ENCODE measurements around the gene EYS. TPM values are rescaled to one million over a fixed set of nuclear protein-coding genes. Genes with fewer than 3 reads are reported as not detected.

The EYS gene
- total RNA-seq, 1 experiment from 2014 or later = not detected

DNA sequence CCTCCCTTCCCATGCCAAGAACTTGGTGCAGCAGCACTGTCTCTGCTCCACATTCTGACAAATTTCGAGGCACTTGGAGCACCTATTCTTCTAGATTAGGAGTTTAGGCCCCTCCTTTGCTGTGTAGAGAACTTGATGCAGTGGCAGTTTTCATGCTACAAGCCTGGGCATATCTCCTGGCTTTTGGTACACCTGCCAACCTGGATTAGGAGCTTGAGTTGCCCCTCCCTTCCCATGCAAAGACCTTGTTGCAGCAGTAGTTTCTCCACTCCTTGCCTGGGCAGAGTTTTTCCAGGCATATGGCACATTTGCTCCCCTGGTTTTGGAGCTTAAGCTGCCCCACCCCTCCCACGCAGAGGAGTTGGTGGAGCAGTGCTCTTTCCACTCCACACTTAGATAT, 956.1 kb downstream of the EYS start:
- Histone ChIP-seq H3K56ac (ENCODE audit: insufficient read length, low read depth, low read length) (no peak overlapping the region), H4K8ac (replicated peaks; ENCODE audit: insufficient read length, low read depth, low read length) (no peak overlapping the region), H2AK5ac (ENCODE audit: insufficient read length, low read length) (no peak overlapping the region), H3K18ac (ENCODE audit: insufficient read length, low read depth, low read length) (no peak overlapping the region), H2AFZ (ENCODE audit: low read length) (no peak overlapping the region), H3K79me1 (ENCODE audit: insufficient read depth, low read depth, low read length, poor library complexity, severe bottlenecking) (no peaks in the 10 kb centered on the region), H3K23me2 (ENCODE audit: insufficient read length, low read depth, low read length, poor library complexity, severe bottlenecking) (no peaks in the 10 kb centered on the region), H3K23ac (ENCODE audit: insufficient read length, low read depth, low read length) (no peak overlapping the region), H3K27me3 (ENCODE audit: insufficient read depth, low read length) (no peaks in the 10 kb centered on the region), H3K14ac (ENCODE audit: insufficient read depth, low read length) (no peak overlapping the region), H3K79me2 (ENCODE audit: insufficient read depth, low read length) (no peaks in the 10 kb centered on the region), H4K5ac (ENCODE audit: insufficient read length, low read depth, low read length) (no peak overlapping the region), H2BK15ac (ENCODE audit: low read depth, low read length) (no peak overlapping the region), H3K27ac (ENCODE audit: insufficient read length, low read depth, low read length) (no peak overlapping the region), H3K9me3 (ENCODE audit: control insufficient read depth, low read depth, low read length) (no peaks in the 10 kb centered on the region), H4K91ac (ENCODE audit: insufficient read length, low read depth, low read length) (no peak overlapping the region), H3K9ac (ENCODE audit: extremely low read depth, insufficient read length, low read length) (no peak overlapping the region), H2BK5ac (ENCODE audit: insufficient read length, low read length) (no peak overlapping the region), H2BK120ac (ENCODE audit: low read depth, low read length, poor library complexity, severe bottlenecking) (no peak overlapping the region), H3K4ac (ENCODE audit: low read depth, low read length) (no peak overlapping the region), H3K4me1 (ENCODE audit: insufficient read depth, low read length) (no peaks in the 10 kb centered on the region), H3T11ph (ENCODE audit: low read length) (no peak overlapping the region), H2BK12ac (ENCODE audit: insufficient read length, low read depth, low read length) (no peak overlapping the region), H4K20me1 (ENCODE audit: control insufficient read depth, insufficient read depth, insufficient read length) (no peaks in the 10 kb centered on the region), H3K4me2 (ENCODE audit: insufficient read depth, insufficient read length, low read length) (no peak overlapping the region), H2BK20ac (ENCODE audit: low read depth, low read length, poor library complexity, severe bottlenecking) (no peak overlapping the region)
- no peak for DNase-seq
- H3K9me3 Mint-ChIP-seq = no peaks in the 10 kb centered on the region
- H3K27me3 Mint-ChIP-seq (ENCODE audit: low read depth) = no peaks in the 10 kb centered on the region; the same call in 1 of the 2 replicates
- no peak overlapping the region for H3K27ac Mint-ChIP-seq
- no peak overlapping the region for H3K4me3 Mint-ChIP-seq
- H3K36me3 Mint-ChIP-seq (ENCODE audit: insufficient read depth in 1 of 3, low read depth in 3 of 3) = no peaks in the 10 kb centered on the region
- no peaks in the 10 kb centered on the region for H3K4me1 Mint-ChIP-seq
- TF ChIP-seq, protein P1, sequence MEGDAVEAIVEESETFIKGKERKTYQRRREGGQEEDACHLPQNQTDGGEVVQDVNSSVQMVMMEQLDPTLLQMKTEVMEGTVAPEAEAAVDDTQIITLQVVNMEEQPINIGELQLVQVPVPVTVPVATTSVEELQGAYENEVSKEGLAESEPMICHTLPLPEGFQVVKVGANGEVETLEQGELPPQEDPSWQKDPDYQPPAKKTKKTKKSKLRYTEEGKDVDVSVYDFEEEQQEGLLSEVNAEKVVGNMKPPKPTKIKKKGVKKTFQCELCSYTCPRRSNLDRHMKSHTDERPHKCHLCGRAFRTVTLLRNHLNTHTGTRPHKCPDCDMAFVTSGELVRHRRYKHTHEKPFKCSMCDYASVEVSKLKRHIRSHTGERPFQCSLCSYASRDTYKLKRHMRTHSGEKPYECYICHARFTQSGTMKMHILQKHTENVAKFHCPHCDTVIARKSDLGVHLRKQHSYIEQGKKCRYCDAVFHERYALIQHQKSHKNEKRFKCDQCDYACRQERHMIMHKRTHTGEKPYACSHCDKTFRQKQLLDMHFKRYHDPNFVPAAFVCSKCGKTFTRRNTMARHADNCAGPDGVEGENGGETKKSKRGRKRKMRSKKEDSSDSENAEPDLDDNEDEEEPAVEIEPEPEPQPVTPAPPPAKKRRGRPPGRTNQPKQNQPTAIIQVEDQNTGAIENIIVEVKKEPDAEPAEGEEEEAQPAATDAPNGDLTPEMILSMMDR (conservative IDR thresholded peaks at IDR 0.05) = no peak
- WGBS (ENCODE audit: extremely low coverage, insufficient read length, low lambda C conversion rate) = no CpG with 5 or more reads among the region's 2 CpGs
